Activated CD8-positive, alpha-beta memory T cell treated with anti-CD3 and anti-CD28 coated beads, Interleukin-2, amount 50 U/mL, for 24 hours (primary cell): ENCODE data around the gene CCT6B.
"Not testable (repeated sequence)": the region's sequence is repeated elsewhere in the genome, so short reads cannot be mapped to it uniquely, and the experiment has no call there.

Experiments used
- DNase-seq: peaks from one replicate; pipeline ENCODE4 v3.0.0-alpha.2; 2020; ENCODE audit errors: extremely low read depth

CCT6B gene, protein sequence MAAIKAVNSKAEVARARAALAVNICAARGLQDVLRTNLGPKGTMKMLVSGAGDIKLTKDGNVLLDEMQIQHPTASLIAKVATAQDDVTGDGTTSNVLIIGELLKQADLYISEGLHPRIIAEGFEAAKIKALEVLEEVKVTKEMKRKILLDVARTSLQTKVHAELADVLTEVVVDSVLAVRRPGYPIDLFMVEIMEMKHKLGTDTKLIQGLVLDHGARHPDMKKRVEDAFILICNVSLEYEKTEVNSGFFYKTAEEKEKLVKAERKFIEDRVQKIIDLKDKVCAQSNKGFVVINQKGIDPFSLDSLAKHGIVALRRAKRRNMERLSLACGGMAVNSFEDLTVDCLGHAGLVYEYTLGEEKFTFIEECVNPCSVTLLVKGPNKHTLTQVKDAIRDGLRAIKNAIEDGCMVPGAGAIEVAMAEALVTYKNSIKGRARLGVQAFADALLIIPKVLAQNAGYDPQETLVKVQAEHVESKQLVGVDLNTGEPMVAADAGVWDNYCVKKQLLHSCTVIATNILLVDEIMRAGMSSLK

DNA sequence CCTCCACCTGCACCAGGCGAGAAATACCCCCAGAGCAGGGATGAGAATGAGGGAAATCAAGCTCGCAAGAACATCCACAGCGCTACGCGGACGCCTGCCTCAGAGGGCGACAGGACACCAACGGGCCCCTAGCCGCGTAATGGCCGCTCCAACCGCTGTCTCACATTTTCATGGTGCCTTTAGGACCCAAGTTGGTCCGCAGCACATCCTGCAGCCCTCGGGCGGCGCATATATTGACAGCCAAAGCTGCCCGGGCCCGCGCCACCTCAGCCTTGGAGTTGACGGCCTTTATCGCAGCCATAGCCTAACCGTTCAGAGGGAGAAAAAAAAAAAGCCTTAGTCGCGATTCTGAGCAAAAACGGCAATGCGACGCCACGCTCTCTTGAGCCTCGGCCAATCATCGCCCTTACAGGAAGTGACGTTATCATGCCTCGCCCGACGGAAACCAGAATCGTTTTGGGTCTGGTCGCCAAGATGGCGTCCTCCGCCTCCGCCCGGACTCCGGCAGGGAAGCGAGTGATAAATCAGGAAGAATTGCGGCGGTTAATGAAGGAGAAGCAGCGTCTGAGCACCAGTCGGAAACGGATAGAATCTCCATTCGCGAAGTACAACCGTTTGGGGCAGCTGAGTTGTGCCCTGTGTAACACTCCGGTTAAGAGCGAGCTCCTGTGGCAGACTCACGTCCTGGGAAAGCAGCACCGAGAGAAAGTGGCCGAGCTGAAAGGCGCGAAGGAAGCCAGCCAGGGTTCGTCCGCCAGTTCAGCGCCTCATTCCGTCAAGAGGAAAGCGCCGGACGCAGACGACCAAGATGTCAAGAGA lies at the start of gene CCT6B, which contains the start of gene ZNF830:
Gene CCT6B, minus strand, starts transcription at position 368 of the 819 bp plus-strand sequence. Its CDS starts 67 bp downstream, at position 301.
Gene ZNF830, plus strand, starts transcription at position 448 of the 819 bp plus-strand sequence. Its CDS starts 27 bp downstream, at position 475.
- peak; percentile 88 for DNase-seq

DNA sequence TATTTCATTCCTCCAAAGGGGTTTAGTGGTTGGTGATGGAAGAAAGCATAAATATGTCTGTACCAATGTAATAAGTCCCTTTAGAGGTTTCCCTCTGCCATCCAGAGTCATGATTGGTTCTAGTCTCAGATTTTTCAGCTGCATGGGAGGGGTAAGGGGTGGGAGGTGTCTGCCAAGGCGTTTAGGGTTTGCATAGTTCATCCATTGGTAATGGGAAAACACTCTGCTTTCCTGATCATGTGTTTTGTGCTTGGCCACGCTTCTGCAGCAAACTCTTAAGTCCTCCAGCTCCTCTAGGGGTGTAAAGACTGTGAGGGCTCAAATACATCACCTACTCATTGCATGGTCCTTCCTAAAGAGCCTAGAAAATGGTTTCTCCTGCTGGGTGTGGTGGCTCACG lies 48.8 kb upstream of the CCT6B start:
- DNase-seq: no peak

- DNase-seq: no peak
These were observed 45.7 kb upstream of the CCT6B start for GRCh38 chr17:35006961-35007360.

DNA sequence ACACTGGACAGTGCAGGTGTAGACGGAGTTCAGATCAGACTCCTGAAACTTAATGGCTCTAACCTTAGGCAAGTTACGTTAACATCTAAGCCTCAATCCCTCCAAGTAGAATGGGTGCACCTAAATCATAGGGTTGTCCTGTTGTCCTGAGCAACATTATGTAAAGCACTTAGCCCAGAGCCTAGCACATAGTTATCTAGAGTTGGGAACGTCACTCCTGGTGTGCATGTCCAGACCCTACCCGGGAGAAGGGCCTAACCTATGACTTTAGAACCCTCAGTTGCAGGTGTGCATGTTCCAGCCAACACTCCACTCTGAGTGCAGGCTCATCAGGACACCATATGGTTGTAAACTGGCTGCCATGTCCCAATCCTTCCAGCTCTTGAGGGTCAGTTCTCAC lies 45.1 kb upstream of the CCT6B start:
- DNase-seq: no peak

GRCh38 chr17:35003778-35004177 lies 42.5 kb upstream of the CCT6B start:
- no peak for DNase-seq

GRCh38 chr17:35002876-35003551 lies 41.8 kb upstream of the CCT6B start:
- no peak for DNase-seq

DNA sequence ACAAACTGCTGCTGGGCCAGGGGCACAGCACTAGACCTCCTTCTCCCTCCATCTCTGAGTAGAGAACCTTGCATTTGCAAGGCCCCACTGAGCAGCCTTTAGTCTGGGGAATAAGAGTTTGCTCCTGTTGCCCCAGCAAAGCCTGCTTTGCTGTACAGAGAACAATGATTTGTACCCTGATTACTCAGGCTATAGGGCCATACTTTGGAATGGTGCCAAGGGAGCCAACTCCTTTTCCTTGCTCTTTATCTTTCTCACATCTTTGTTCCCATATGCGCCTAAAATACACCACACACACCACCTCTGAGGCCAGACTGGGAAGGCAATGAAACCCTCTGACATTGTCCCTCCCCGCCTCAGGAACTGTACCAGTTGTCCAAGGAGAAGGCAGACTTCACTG lies 40.3 kb upstream of the CCT6B start:
- no peak for DNase-seq

- not testable (repeated sequence) for DNase-seq
These were observed 39.7 kb upstream of the CCT6B start for GRCh38 chr17:35000965-35001364.

DNA sequence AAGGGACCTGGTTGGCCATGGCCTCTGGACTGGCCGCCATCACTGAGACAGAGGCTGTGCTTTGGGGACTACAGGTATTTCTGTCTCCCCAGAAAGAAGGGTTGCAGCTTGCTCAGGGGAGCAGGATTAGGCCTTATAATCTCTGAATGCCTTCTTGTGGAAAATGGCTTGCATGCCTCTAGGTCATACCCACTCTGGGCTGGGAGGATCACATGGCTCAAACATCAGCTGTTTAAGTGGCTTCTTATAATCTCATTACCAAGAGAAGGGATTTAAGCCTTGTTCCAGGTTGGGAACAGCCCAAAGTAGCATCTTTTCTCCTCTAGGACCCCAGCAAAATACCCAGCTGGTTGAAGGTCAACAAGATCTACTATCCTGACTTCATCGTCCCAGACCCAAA lies 38.2 kb upstream of the CCT6B start:
- no peak for DNase-seq

- DNase-seq: peak; percentile 29
These were observed 36.9 kb upstream of the CCT6B start for GRCh38 chr17:34998205-34998604.

DNA sequence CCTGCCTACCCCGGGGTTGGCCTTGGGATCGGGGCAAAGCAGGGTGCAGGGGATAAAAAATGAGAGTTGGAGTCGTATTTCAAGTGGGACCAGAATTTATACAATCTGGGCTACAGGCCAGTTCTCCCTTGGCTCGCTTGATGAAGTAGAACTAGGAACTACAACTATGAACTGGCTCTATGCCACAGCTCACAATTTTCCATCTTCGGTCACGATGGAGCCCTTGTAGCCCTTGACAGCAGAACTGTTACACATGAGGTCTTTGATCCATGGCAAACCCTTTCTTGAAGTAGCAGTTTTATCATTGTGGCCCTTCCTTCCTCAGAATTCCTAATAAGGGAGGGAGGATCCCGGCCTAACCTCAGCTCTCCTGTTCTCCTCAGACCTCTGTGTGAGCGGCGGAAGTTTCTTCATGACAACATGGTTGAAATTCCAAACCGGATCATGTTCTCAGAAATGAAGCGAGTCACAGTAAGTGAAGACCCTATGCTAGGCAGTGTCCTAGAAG lies 36.1 kb upstream of the CCT6B start:
- no peak for DNase-seq

DNA sequence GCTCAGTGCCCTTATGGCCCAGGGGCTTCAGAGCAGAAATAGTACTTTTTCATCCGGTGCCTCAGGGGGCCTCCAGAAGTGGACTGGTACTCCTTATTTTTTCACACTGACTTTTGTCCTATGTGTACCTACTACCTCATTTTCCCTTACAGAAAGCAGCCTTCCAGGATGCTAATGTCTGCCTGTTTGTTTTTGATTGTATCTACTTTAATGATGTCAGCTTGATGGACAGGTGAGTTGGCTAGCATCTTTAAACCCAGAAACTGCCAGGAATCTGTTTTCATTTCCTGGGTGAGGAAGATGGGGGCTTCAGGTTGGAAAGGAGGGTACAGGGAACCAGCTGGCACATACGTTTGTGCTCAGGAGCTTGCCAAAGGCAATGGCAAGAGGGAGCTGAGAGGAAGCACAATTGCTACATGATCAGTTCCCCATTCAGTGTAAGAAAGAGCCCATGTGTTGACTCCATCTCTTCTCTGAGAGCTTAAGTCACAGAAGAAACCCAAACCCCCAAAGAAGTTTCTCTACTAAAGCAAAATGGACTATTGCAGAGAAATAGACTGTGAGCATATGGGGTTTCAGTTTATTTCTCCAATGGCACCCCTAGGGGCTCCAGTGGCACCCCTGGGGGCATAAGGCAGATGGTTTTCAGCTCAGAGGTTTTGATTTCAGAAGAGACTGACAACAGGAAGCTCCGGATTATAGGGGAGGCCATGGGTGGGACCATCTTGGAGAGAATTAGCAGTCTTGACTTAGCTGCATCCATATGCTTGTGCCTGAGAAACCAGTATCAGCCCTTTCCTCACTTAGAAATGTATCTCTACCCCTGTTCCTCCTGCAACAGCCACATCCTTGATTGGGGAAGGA lies 35.4 kb upstream of the CCT6B start:
- no peak for DNase-seq

- DNase-seq: no peak
These were observed 31.8 kb upstream of the CCT6B start for GRCh38 chr17:34993031-34993430.

DNA sequence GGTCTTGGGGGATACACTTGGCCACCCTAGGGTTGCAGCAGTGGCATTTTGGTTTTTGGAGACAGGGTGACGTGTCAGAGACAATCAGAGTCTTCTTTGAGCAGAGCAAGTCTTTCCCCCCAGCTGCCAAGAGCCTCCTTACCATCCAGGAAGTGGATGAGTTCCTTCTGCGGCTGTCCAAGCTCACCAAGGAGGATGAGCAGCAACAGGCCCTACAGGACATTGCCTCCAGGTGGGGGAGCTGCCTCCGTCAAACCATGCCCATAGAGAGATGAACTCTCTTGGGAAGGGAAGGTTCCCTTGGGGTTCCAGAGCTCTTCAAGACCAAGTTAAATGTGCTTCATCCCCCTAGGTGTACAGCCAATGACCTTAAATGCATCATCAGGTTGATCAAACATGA lies 30.3 kb upstream of the CCT6B start:
- no peak for DNase-seq

- DNase-seq: no peak
These were observed 29.7 kb upstream of the CCT6B start for GRCh38 chr17:34990921-34991365.

- no peak for DNase-seq
These were observed 28.2 kb upstream of the CCT6B start for GRCh38 chr17:34989473-34989872.

DNA sequence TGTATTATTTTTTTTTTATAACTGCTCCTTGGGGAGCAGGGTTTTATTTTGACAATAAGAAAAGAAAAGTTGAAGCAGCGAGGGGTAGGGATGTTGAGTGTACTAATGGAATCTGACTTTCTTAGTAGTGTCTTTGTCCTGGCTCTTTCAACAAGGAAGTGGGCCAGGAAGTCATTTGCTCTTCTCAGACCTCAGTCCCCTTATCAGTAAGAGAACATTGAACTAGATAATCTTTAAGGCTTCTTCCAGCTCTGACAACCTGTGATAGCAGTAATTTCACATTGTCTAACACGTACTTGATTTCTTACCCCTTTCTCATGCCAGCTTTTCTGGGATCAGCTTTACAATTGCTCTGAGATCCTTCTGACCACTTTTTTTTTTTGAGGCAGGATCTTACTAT lies 27.4 kb upstream of the CCT6B start:
- DNase-seq: no peak

- DNase-seq: no peak
These were observed 26.0 kb upstream of the CCT6B start for GRCh38 chr17:34987232-34987631.

DNA sequence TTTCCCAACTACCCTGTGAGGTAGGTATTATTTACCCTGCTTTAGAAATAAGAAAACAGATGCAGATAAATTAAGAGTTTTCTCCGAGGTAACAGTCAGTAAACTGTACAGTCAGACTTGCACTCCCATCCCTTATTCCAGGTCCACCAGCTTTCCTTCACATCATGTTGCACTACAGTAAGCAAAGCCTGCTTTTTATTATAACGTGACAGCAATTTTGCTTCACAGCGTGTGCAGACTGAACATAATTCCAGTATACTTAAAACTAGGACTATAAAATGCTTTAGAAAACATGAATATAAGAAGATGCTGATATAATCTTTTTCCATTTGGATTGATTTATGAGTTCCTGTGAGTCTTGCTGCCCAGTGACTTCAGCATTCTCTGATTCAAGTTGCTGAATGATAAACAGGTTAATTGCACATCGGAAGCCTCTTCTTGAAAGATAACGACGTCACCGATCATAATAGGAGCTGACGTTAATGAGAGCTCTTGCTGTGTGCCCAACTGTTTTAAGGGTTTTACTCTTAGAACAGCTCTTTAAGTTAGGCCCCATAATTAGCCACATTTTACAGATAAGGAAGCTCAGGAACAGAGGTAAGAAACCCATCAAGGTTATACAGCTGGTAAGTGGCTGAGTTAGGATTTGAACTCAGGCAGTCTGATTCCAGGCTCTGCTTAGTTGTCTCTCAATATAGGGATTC lies 20.4 kb upstream of the CCT6B start:
- no peak for DNase-seq
